Spleen (tissue), 11 donors: ENCODE data around the gene ARID1A. TPM values are rescaled to one million over a fixed set of nuclear protein-coding genes. Genes with fewer than 3 reads are reported as not detected.

Experiments
- DNase-seq: peaks from one replicate; pipeline ENCODE4 v3.0.0-alpha.2; 2020
- H3K27ac ChIP-seq, 8 donors: fragments of 200-600 bp; sonication (generic) in 7 of 8; 1 replicate in 4 of 8; 2 replicates in 4 of 8; pipeline versions ENCODE4 v1.5.0 to v1.8.0; 2016 to 2021; ENCODE audit warnings: inconsistent platforms in 4 of 8, mild to moderate bottlenecking in 4 of 8, moderate library complexity in 1 of 8
- H3K27me3 ChIP-seq, 7 donors: fragments of 200-600 bp; sonication (generic) in 6 of 7; replicated peaks in 1 of 7; 1 replicate in 4 of 7; 2 replicates in 3 of 7; pipeline versions ENCODE4 v1.5.0 to v1.8.0; 2016 to 2021; ENCODE audit warnings: inconsistent platforms in 3 of 7, mild to moderate bottlenecking in 1 of 7
- H3K36me3 ChIP-seq, 6 donors: fragments of 200-600 bp; sonication (generic) in 5 of 6; 1 replicate in 4 of 6; 2 replicates in 2 of 6; pipeline versions ENCODE4 v1.5.0 to v1.8.0; 2016 to 2021; ENCODE audit warnings: inconsistent platforms in 2 of 6
- H3K4me1 ChIP-seq, 6 donors: fragments of 200-600 bp; sonication (generic) in 5 of 6; 1 replicate in 3 of 6; 2 replicates in 3 of 6; pipeline versions ENCODE4 v1.5.0 to v1.8.0; 2016 to 2021; ENCODE audit warnings: inconsistent platforms in 3 of 6
- H3K4me3 ChIP-seq, 8 donors: fragments of 200-600 bp; sonication (generic) in 7 of 8; 1 replicate in 4 of 8; 2 replicates in 4 of 8; pipeline versions ENCODE4 v1.5.0 to v1.8.0; 2016 to 2021; ENCODE audit warnings: inconsistent platforms in 4 of 8, mild to moderate bottlenecking in 4 of 8, moderate library complexity in 2 of 8
- H3K9me3 ChIP-seq, 8 donors: fragments of 200-600 bp; sonication (generic) in 7 of 8; 1 replicate in 4 of 8; 2 replicates in 4 of 8; pipeline versions ENCODE4 v1.5.0 to v1.8.0; 2016 to 2021; ENCODE audit warnings: inconsistent platforms in 4 of 8
- CTCF ChIP-seq, 11 experiments: fragments of 200-600 bp in 7 of 11; fragments of 450-650 bp in 4 of 11; sonication (generic) in 4 of 11; IDR thresholded peaks in 8 of 11; conservative IDR thresholded peaks in 3 of 11; 1 replicate in 7 of 11; 2 replicates in 4 of 11; pipeline versions ENCODE4 v1.4.0 to v1.8.0; 2016 to 2021; ENCODE audit warnings: antibody characterized with exemption in 11 of 11, inconsistent platforms in 4 of 11, mild to moderate bottlenecking in 1 of 11
- POLR2A ChIP-seq, 3 donors: fragments of 450-650 bp; IDR thresholded peaks; one replicate each; pipeline ENCODE4 v1.5.1; 2017; ENCODE audit warnings: antibody characterized with exemption in 3 of 3, mild to moderate bottlenecking in 1 of 3
- POLR2AphosphoS5 ChIP-seq, 3 donors: sonication (generic); formaldehyde crosslinking; IDR thresholded peaks; one replicate each; pipeline ENCODE4 v1.5.1; 2017; ENCODE audit warnings: antibody characterized with exemption in 3 of 3
- whole genome bisulfite sequencing, 5 donors: extraction: QIAGEN DNeasy Blood & Tissue Kit in 3 of 5; methylation state at CpG; one replicate each; pipeline versions ENCODE4 v1.1.5 to v1.1.7; 2013 to 2018; 5-methylcytosine and 5-hydroxymethylcytosine counted together
- intact Hi-C: fragments of 100-400 bp; cut with DNase I; formaldehyde crosslinking; loops from one replicate; pipeline ENCODE4 v1.15.0; 2023; ENCODE audit warnings: low total_unique reads
- polyA plus RNA-seq, 3 donors: library from polyadenylated mRNA; stranded (reverse); fragments of 200-250 nt; gene quantifications; one replicate each; pipeline ENCODE4 v1.2.1, GENCODE V29; 2013
- total RNA-seq, 7 donors: library from RNA; depleted of rRNA in 3 of 7; stranded (reverse); fragments of >200 nt in 3 of 7; fragmentation: NEBNext Ultra II Directional in 4 of 7; extraction: Animal tissue kit (Norgen Biotek cat#: 25700) in 4 of 7; gene quantifications; one replicate each; pipeline versions ENCODE4 v1.1.0 to v1.2.1, GENCODE V29; 2016 to 2021
- donor health status: healthy with polysubstance abuse.
- donor health status: DM: no; HTN: no; CAD: no; lungs with moderate emphysema.
- donor health status: DM: no; HTN: no; CAD: no.
- donor health status: Bipolar disorder and iron deficiency.
- donor health status: healthy.
- donor health status: DM: no; HTN: no; CAD: no.
- donor health status: DM: yes; HTN: yes; CAD: no.

ARID1A gene
- total and polyA plus RNA-seq, 10 donors, result 9.8 to 121 (median 91.8) TPM

GRCh38 chr1:26696654-26697430 lies 1.0 kb downstream of the ARID1A start:
- Histone ChIP-seq H3K36me3 (no peaks in the 10 kb centered on the region), H3K4me3 (peak overlapping the region; percentile 80 to 95 (median 88)), H3K27ac (peak overlapping the region; percentile 92 to 99 (median 98)), H3K4me1 (peaks cover 52 to 76% (median 72%) of the 10 kb centered on the region in 6 donors), H3K9me3 (no peaks in the 10 kb centered on the region), H3K27me3 (peaks cover 0 to 3% (median 0%) of the 10 kb centered on the region in 7 donors)
- intact Hi-C loops, result loop anchor here (5.0 to 10.0 kb wide), 2 partner anchors 48 to 90 kb away; partner anchors contain the start of gene PIGV
- TF ChIP-seq POLR2AphosphoS5 (IDR thresholded peaks at IDR 0.05), result peak; percentile 32 to 79 (median 67)
- no peak for TF ChIP-seq CTCF (IDR thresholded peaks at IDR 0.05 in 8 of 11, conservative IDR thresholded peaks at IDR 0.05 in 3 of 11)
- peak; percentile 94 for DNase-seq
- WGBS, 5 donors, result 0 to 1% (median 1%) methylated on average over 18 to 98 of the region's 98 CpGs

GRCh38 chr1:26697431-26697977 lies 1.7 kb downstream of the ARID1A start:
- H3K4me3 ChIP-seq, result peak overlapping the region; percentile 80 to 95 (median 88)
- intact Hi-C loops, result loop anchor here (5.0 to 10.0 kb wide), 2 partner anchors 47 to 90 kb away; partner anchors contain the start of gene PIGV
- peak overlapping the region; percentile 92 to 99 (median 98) for H3K27ac ChIP-seq
- peaks cover 0 to 3% (median 0%) of the 10 kb centered on the region in 7 donors for H3K27me3 ChIP-seq
- DNase-seq, result no peak
- no peaks in the 10 kb centered on the region for H3K9me3 ChIP-seq
- no peaks in the 10 kb centered on the region for H3K36me3 ChIP-seq
- TF ChIP-seq CTCF (IDR thresholded peaks at IDR 0.05 in 8 of 11, conservative IDR thresholded peaks at IDR 0.05 in 3 of 11) (no peak), POLR2A (IDR thresholded peaks at IDR 0.05) (no peak), POLR2AphosphoS5 (IDR thresholded peaks at IDR 0.05) (no peak)
- WGBS, 5 donors, result 0 to 1% (median 0%) methylated on average over 10 to 30 of the region's 30 CpGs
- H3K4me1 ChIP-seq, result peaks cover 59 to 76% (median 74%) of the 10 kb centered on the region in 6 donors

DNA sequence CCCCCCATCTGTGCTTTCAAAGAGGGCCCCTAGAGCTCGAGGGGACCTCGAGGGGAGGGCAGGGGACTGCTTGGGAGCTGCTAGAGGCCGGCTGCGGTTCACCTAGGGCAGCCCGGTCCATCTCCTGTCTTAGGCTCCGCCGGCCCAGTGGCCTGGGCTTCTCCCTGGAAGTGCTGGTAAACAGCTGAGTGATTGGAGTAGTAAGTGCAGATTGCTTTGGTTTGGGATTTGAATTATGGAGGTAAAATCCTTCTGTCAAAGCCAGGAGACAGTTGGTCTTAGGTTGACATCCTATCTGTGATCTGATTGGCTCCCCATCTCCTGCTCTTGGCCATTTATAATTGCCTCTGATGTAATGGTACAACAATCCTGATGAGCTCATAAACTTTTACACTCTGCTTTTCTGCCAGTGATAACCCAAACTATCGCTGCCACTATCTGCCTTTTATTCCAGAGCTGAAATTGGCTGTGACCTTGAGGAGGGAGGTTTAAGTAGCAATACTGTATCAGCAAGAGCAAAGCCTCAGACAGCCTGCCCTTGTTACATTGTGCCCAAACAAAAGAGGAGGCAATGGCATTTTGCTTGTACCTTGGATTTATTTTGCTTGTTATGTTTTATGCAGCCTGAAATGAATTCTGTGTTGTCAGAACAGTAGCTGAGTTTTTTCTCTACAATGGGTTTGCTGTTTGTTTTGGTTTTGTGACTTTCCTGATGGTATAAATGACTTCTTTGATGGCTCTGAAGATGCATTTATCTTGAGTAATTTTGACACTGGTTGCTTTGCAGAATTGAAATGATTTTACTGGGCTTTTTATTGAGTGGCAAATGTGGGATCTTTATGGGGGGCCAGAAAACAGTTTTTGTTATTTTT lies 2.4 kb downstream of the ARID1A start:
- Histone ChIP-seq H3K4me1 (peaks cover 66 to 76% (median 75%) of the 10 kb centered on the region in 6 donors), H3K4me3 (peak overlapping the region; percentile 80 to 95 (median 88)), H3K27me3 (peaks cover 0 to 3% (median 0%) of the 10 kb centered on the region in 7 donors), H3K27ac (peak overlapping the region; percentile 92 to 99 (median 98)), H3K9me3 (no peaks in the 10 kb centered on the region), H3K36me3 (no peaks in the 10 kb centered on the region)
- 0 to 1% (median 0%) methylated on average over 2 to 8 of the region's 8 CpGs for WGBS, 5 donors
- TF ChIP-seq POLR2A (IDR thresholded peaks at IDR 0.05) (peak in 1 of 3 donors; percentile 12), POLR2AphosphoS5 (IDR thresholded peaks at IDR 0.05) (peak; percentile 58 to 76 (median 75)), CTCF (IDR thresholded peaks at IDR 0.05 in 8 of 11, conservative IDR thresholded peaks at IDR 0.05 in 3 of 11) (no peak)
- peak; percentile 88 for DNase-seq
- intact Hi-C loops, result loop anchor here (5.0 to 10.0 kb wide), 2 partner anchors 47 to 89 kb away; partner anchors contain the start of gene PIGV
